Measurements from ENCODE around the gene FOSL1. TPM values are rescaled to one million over a fixed set of nuclear protein-coding genes. Genes with fewer than 3 reads are reported as not detected.

FOSL1 gene
- total RNA-seq (2022; extraction: Qiagen RNA extraction; ENCODE audit: low read depth) = 176 to 296 TPM (median 205 TPM) in 5 replicates

GRCh38 chr11:65900125-65900898, at the start of gene FOSL1:
TSS of gene FOSL1 (minus strand) at chr11:65900388. CDS start at chr11:65900339, 49 bp downstream.

DNA sequence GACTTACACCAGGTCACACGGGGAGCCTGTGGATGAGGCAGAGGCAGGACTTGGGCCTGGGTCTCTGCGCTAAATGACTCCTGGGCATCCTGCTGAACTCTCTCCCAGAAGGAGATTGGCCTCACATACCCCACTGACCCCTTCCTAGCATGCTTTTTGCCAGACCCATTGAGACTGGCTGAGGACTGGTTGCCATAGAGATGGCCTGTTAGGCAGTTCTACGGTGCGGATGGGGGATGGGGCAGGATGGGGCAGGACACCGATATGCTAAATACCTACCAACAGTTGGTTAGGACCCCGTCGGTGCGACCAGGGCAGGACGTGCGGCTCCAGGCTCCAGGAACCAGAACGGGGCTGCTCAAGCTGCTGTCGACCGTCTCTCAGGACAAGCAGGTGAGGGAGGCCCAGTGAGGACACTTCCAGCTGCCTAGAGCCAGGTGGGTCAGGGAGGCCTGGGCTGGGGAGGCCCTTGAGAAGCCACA, 45.3 kb upstream of the FOSL1 start, which contains the start of gene TSGA10IP:
Gene TSGA10IP (plus strand): TSS at position 51 of the 482 bp plus-strand sequence. CDS start 196 bp downstream, at position 247.

GRCh38 chr11:65919141-65919572, 19.0 kb upstream of the FOSL1 start, which contains the start of gene DRAP1:
TSS of gene DRAP1 (plus strand) at chr11:65919426. CDS start at chr11:65919502, 76 bp downstream.

GRCh38 chr11:65918211-65919140, 18.3 kb upstream of the FOSL1 start, which contains the start of gene C11orf68:
TSS of gene C11orf68 (minus strand) at chr11:65919062. CDS start at chr11:65919031, 31 bp downstream.

GRCh38 chr11:65890324-65891218, 9.6 kb downstream of the FOSL1 start, which contains the start of gene CCDC85B:
TSS of gene CCDC85B (plus strand) at chr11:65890673. CDS start at chr11:65890784, 111 bp downstream.

GRCh38 chr11:65888163-65888814, 11.9 kb downstream of the FOSL1 start, which contains the start of gene FIBP:
TSS of gene FIBP (minus strand) at chr11:65888471. CDS start at chr11:65888418, 53 bp downstream.

DNA sequence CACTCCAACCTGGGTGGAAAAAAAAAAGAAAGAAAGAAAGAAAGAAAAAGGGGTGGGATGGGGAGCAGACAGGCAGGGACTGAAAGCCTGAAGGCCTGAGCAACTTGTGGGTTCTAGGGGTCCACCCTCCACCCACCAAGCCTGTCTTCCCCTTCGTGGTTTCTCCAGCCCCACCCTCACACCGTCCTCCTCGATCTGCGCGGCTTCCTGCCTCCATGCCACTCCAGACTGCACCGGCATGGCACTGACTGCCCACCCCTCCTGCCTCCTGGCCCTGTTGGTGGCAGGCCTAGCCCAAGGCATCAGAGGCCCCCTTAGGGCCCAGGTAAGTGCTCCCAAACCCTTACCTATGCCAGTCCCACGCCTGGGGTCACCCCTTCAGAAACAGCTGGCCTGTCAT, 20.6 kb downstream of the FOSL1 start, which contains the start of gene CTSW:
Gene CTSW (plus strand): TSS at position 221 of the 400 bp plus-strand sequence. CDS start 18 bp downstream, at position 239.

DNA sequence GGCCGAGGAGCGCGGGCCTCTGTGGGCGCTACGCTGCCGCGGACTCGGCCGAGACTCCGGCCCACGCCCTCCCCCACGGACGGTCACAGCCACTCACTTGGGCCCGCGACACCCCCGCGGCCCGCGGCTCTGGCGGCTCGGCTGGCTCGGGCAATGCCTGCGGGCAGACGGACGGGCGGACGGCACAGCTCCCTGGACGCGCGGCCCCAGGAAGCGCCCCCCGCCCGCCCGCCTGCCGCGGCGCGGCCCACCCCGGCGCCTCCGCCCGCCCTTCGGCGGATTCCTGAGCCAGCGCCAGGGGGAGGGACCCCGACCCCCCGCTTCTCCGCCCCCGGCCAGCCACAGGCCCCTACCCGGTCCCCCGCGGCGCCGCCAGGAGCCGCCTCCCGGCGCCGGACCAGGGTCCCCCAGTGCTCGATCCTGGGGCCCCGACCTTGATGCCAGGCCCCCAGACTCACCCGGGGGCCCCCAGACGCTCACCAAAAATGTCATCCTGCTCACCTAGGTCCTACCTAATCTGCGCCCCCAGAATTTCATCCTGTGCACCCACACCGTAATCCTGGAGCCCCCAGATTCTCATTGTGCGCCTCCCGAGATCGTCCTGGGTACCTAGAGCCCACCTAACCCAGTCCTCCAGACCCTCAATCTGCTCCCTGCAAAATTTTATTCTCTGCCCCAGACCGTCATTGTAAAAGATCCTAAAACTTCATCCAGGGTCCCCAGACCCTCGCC, 27.4 kb downstream of the FOSL1 start, which contains the start of gene EFEMP2:
Gene EFEMP2 (minus strand): TSS at position 215 of the 732 bp plus-strand sequence. CDS start 446 bp downstream, outside the sequence.

GRCh38 chr11:65860278-65861164, 39.7 kb downstream of the FOSL1 start, which contains the start of gene MUS81:
TSS of gene MUS81 (plus strand) at chr11:65860433. CDS start at chr11:65860754, 321 bp downstream.

GRCh38 chr11:65857853-65858680, 42.1 kb downstream of the FOSL1 start, which contains the start of gene CFL1:
TSS of gene CFL1 (minus strand) at chr11:65858180. CDS start at chr11:65858099, 81 bp downstream.

Other genes starting within 250 kb of the FOSL1 start
- gene RELA, start 237.5 kb downstream of the FOSL1 start, total RNA-seq (2022; extraction: Qiagen RNA extraction; ENCODE audit: low read depth) = 74.4 to 83.8 TPM (median 81.1 TPM) in 5 replicates
- gene KAT5, start 188.1 kb downstream of the FOSL1 start, total RNA-seq (2022; extraction: Qiagen RNA extraction; ENCODE audit: low read depth) = 44.8 to 54.2 TPM (median 47.0 TPM) in 5 replicates
- 23.8 to 48.1 TPM (median 44.1 TPM) in 5 replicates for gene RNASEH2C, start 179.6 kb downstream of the FOSL1 start, total RNA-seq (2022; extraction: Qiagen RNA extraction; ENCODE audit: low read depth)
- 10.0 to 13.8 TPM (median 11.8 TPM) in 5 replicates for gene AP5B1, start 119.4 kb downstream of the FOSL1 start, total RNA-seq (2022; extraction: Qiagen RNA extraction; ENCODE audit: low read depth)
- gene OVOL1, start 113.3 kb downstream of the FOSL1 start, total RNA-seq (2022; extraction: Qiagen RNA extraction; ENCODE audit: low read depth) = 0.02 to 0.08 TPM (median 0.02 TPM) in 3 of 5 replicates, not detected in the others
- gene SNX32, start 66.4 kb downstream of the FOSL1 start, total RNA-seq (2022; extraction: Qiagen RNA extraction; ENCODE audit: low read depth) = 0.06 to 0.14 TPM (median 0.11 TPM) in 4 of 5 replicates, not detected in the other
- 2,114 to 2,300 TPM (median 2,193 TPM) in 5 replicates for gene CFL1, start 42.2 kb downstream of the FOSL1 start, total RNA-seq (2022; extraction: Qiagen RNA extraction; ENCODE audit: low read depth)
- gene MUS81, start 40.0 kb downstream of the FOSL1 start, total RNA-seq (2022; extraction: Qiagen RNA extraction; ENCODE audit: low read depth) = 24.8 to 34.5 TPM (median 33.9 TPM) in 5 replicates
- gene EFEMP2, start 27.6 kb downstream of the FOSL1 start, total RNA-seq (2022; extraction: Qiagen RNA extraction; ENCODE audit: low read depth) = 0.67 to 2.1 TPM (median 1.4 TPM) in 5 replicates
- 0.09 TPM in 1 of 5 replicates, not detected in the others for gene CTSW, start 20.6 kb downstream of the FOSL1 start, total RNA-seq (2022; extraction: Qiagen RNA extraction; ENCODE audit: low read depth)
- 74.2 to 92.5 TPM (median 85.4 TPM) in 5 replicates for gene FIBP, start 11.9 kb downstream of the FOSL1 start, total RNA-seq (2022; extraction: Qiagen RNA extraction; ENCODE audit: low read depth)
- 21.7 to 51.3 TPM (median 42.0 TPM) in 5 replicates for gene CCDC85B, start 9.7 kb downstream of the FOSL1 start, total RNA-seq (2022; extraction: Qiagen RNA extraction; ENCODE audit: low read depth)
- gene C11orf68, start 18.7 kb upstream of the FOSL1 start, total RNA-seq (2022; extraction: Qiagen RNA extraction; ENCODE audit: low read depth) = 58.3 to 75.5 TPM (median 60.6 TPM) in 5 replicates
- gene DRAP1, start 19.0 kb upstream of the FOSL1 start, total RNA-seq (2022; extraction: Qiagen RNA extraction; ENCODE audit: low read depth) = 204 to 286 TPM (median 228 TPM) in 5 replicates
- not detected in 5 replicates for gene TSGA10IP, start 45.1 kb upstream of the FOSL1 start, total RNA-seq (2022; extraction: Qiagen RNA extraction; ENCODE audit: low read depth)
- 43.7 to 71.8 TPM (median 59.1 TPM) in 5 replicates for gene SART1, start 61.3 kb upstream of the FOSL1 start, total RNA-seq (2022; extraction: Qiagen RNA extraction; ENCODE audit: low read depth)
- gene EIF1AD, start 101.8 kb upstream of the FOSL1 start, total RNA-seq (2022; extraction: Qiagen RNA extraction; ENCODE audit: low read depth) = 41.2 to 48.0 TPM (median 43.0 TPM) in 5 replicates
- 374 to 484 TPM (median 463 TPM) in 5 replicates for gene BANF1, start 102.1 kb upstream of the FOSL1 start, total RNA-seq (2022; extraction: Qiagen RNA extraction; ENCODE audit: low read depth)
- not detected in 5 replicates for gene CST6, start 111.6 kb upstream of the FOSL1 start, total RNA-seq (2022; extraction: Qiagen RNA extraction; ENCODE audit: low read depth)
- gene CATSPER1, start 126.1 kb upstream of the FOSL1 start, total RNA-seq (2022; extraction: Qiagen RNA extraction; ENCODE audit: low read depth) = 0.53 to 2.1 TPM (median 1.5 TPM) in 5 replicates
- not detected in 5 replicates for gene GAL3ST3, start 148.8 kb upstream of the FOSL1 start, total RNA-seq (2022; extraction: Qiagen RNA extraction; ENCODE audit: low read depth)
- 168 to 185 TPM (median 175 TPM) in 5 replicates for gene SF3B2, start 152.0 kb upstream of the FOSL1 start, total RNA-seq (2022; extraction: Qiagen RNA extraction; ENCODE audit: low read depth)
- gene PACS1, start 169.9 kb upstream of the FOSL1 start, total RNA-seq (2022; extraction: Qiagen RNA extraction; ENCODE audit: low read depth) = 49.5 to 72.3 TPM (median 60.7 TPM) in 5 replicates

All from A549 treated with DMSO at 1 μM for 4 hours (cell line).